CD4-positive, alpha-beta T cell treated with Interleukin-15 for 1 hour (primary cell): ENCODE results near the gene ABHD11.

Source experiments
- DNase-seq: peaks from one replicate; pipeline ENCODE4 v3.0.0-alpha.2; 2020

ABHD11 gene

DNA sequence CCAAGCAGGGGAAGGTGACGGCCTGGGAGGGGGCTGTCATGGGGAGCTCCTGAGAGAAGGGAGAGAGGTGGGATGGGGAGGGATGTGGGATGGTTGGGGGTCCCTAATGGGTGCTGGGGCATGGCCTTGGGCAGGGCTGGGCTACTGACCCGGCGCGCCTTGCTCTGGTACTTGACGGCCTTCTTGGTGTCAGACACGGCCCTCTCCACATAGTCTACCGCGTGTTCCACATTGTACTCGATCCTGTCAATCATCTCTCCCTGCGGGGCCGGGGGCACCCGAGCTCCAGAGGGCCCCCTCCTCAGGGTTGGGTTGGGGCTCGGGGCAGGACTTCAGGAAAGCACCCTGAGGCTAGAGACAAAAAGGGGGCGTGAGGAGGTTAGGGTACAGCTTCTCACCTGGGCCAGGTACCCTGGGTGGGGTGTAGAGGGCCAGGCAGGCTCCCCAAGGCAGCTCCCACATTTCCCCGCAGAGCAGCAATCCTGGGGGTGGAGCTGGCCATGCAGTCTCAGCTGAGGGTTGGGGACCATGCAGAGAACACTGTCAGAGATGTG is 37.9 kb downstream of the ABHD11 start:
- no peak for DNase-seq

DNA sequence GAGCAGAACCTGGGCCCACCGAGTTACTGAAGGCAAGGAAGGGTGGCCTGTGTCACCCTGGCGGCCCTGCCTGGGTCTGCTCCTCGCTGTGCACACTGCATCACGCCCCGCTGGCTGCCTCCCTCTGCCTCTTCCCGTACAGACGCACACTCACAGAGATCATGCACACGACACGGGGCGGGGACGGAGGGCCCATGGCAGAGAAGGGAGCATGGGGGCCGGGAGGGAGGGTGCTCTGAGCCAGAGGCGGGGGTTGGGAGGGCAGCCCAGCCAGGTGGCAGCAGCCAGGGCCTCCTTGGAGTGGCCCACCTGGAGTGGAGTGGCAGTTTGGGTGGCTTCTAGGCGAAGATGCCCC is 38.6 kb downstream of the ABHD11 start:
- no peak for DNase-seq

DNA sequence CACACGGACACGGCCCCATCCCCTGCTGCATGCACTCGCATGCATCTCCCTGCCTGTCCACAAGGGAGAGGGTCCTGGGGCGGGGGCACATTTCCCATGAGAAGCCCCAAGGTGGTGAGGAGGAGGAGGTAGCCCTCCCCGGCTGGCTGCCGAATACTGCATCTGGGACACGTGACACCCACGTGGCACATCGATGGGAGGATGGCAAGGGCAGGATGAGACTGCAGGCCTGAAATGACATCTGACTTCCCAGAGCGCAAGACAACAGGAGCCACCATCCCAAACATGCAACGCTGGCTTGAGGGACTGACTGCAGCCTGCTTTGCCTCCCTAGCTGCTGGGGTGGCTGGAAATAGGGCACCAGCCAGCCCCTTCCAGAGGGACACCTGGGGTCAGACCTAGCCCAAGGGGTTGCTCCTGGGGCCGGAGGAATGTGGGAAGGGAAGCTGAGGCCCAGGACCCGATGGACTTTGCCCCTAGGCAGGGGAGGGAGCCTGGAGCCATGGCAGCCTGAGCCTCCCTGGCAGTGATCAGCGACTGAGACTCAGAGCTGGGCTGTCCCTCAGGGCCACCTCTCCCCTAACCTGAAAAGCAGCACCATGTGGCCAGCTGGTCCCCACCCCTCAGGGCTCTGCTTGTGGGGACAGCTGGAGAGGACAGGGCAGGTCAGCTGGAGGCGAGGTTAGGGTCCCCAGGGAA is 39.1 kb downstream of the ABHD11 start:
- peak; percentile 12 for DNase-seq

DNA sequence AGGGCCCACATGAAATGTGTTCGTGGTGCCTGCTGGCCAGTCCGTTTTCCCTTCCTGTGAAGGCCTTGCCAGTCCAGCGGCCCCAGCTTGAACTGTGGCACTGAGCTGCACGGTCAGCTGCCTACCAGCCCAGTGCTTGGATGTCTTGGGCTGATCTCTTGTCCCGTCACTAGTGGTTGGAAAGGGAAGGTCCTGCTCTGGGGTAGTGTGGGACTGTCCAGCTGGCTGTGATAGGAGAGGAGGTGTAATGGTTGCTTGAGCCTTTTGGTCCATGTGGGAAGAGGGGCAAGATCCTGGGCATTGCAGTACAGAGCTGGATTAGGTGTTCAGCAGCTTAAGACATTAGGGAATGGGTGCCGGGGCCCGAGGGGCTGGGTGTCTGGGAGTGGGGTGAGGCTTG is 40.2 kb downstream of the ABHD11 start:
- DNase-seq, result peak; percentile 11

DNA sequence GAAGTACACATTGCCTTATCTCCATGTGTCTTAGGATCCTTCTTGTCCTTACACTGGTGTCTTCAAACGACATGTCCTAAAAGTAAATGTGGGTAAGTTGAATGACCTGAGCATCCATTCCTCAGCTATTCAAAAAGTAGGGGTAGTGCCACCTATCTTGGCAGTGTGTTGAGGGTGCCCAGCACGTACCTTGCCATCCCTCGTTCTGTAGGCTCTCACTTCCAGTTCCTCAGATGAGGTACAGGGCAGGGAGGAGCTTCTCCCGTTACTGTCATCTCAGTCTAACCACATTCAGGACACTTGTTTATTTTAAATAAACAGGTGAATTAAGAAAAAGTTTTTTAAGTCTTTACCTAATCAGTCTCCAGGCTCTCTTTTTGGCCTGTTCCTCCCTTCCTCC is 42.2 kb downstream of the ABHD11 start:
- DNase-seq, result no peak

DNA sequence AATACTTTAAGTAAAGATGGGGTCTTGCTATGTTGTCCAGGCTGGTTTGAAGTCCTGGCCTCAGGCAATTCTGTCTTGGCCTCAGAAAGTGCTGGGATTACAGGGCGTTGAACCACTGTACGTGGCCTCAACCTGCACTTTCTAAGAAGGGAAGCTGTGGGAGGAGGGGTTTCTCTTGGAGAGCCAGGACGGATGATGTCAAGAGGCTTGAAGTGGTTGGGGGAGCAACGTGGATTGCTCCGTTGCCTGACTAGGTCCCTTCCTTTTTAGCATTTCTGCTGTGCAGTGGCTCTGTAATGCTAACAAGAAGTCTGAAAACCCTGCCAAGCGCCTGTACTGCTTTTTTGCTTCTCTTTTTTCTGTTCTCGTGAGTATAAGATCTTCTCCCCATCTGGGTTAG is 48.0 kb downstream of the ABHD11 start:
- DNase-seq, result no peak

DNA sequence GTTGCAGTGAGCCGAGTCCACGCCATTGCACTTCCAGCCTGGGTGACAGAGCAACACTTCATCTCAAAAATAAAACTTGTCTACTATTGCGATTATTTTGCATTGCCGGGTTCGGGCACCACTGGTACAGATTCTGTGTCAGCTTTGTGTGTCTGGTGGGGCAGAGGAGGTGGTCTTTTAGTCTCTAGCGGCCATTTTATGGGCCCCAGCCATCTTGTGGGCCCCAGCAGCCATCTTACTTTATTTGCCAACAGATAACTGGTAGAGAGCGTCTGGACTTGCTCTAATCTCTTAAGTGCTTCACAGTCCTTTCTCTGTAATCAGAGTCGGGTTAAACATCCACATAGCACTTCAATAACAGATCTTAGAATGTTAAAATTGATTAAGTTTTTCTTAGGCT is 50.3 kb downstream of the ABHD11 start:
- no peak for DNase-seq
